ENCODE measurements around the gene AEN. TPM values are rescaled to one million over a fixed set of nuclear protein-coding genes. Genes with fewer than 3 reads are reported as not detected.
"Not testable (repeated sequence)": the region's sequence is repeated elsewhere in the genome, so short reads cannot be mapped to it uniquely, and the experiment has no call there.

AEN gene
- total RNA-seq, 1 donor from 2014 or later, result 54.3 TPM

DNA sequence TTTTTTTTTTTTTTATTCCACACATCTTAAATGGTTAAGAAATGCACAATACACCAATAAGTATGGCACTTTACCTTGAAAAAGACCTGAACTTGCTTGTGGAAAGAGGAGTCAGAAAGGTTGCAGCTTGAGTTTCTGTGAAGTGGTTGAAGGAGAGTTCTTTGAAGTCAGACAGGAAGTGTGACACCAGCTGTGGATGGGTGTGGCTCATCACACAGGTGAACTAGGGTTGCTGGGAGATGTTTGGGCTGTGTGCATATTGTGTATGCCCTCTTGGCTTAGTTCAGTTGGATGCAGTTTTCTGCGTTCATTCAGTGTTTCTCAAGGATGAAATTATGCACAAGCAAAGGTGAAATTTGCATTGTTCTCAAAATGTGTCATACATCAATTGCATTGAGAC, 6.3 kb downstream of the AEN start:
- no peaks in the 10 kb centered on the region for H3K27me3 Mint-ChIP-seq (ENCODE audit: low read depth)
- H3K4me3 Mint-ChIP-seq (ENCODE audit: low read depth), result peak overlapping the region; percentile 51
- intact Hi-C loops (cut with micrococcal nuclease), result loop anchor here (10.0 kb wide), 2 partner anchors 387 to 707 kb away; partner anchors contain the start of gene POLG
- peaks cover 91% of the 10 kb centered on the region for H3K36me3 Mint-ChIP-seq (ENCODE audit: low read depth)
- peaks cover 74% of the 10 kb centered on the region for H3K4me1 Mint-ChIP-seq (ENCODE audit: low read depth)
- peak; percentile 66 for DNase-seq (ENCODE audit: low spot score)
- H3K9me3 Mint-ChIP-seq, result no peaks in the 10 kb centered on the region
- peak overlapping the region; percentile 54 for H3K27ac Mint-ChIP-seq

DNA sequence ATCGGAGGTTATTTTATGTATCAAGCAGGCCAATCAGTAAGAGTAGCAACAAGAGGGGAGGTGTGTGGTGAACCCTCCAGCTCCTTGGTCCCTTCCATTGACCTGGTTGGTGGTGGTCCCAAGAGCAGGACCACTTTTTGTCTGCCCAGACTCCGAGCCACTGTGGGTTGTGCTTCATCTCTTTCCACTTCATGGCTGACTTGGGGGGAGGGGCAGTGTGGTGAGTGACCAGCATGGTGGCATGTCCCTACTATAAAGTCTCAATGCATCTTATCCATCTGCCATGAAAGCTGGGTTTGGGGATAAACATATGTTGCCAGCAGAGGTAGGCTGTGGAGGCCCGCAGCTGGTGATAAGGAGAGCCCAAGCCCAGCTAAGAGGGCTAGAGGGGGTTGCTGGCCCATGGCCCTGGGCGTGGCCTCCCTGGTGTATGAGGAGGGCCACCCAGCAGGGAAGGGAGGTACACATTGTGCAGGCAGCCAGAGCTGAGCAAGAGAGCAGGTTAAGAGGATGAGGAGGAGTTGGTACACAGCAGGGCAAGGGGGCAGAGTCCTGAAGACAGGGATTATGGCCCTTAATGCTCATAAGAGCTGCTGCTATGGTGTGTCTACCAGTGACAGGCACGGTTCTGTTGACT, 7.0 kb downstream of the AEN start:
- no peak for DNase-seq (ENCODE audit: low spot score)
- Mint-ChIP-seq H3K4me1 (ENCODE audit: low read depth) (peaks cover 70% of the 10 kb centered on the region), H3K4me3 (ENCODE audit: low read depth) (no peak overlapping the region), H3K27me3 (ENCODE audit: low read depth) (no peaks in the 10 kb centered on the region), H3K27ac (peak overlapping the region; percentile 54), H3K9me3 (no peaks in the 10 kb centered on the region), H3K36me3 (ENCODE audit: low read depth) (peaks cover 90% of the 10 kb centered on the region)
- intact Hi-C loops (cut with micrococcal nuclease), result loop anchor here (10.0 kb wide), 2 partner anchors 387 to 707 kb away; partner anchors contain the start of gene POLG

DNA sequence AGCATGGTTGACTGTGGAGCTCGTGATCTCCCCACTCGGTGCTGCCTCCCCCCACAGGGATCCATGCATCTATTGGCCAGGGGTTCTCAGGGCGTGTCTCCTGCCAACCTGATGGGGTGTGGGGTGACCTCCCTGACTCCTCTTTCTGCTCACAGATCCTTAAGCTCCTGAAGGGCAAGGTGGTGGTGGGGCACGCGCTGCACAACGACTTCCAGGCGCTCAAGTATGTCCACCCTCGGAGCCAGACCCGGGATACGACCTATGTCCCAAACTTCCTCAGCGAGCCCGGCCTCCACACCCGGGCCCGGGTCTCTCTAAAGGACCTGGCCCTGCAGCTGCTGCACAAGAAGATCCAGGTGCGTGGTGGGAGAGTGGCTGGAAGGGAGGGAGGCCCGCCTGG, 7.9 kb downstream of the AEN start:
- Mint-ChIP-seq H3K27me3 (ENCODE audit: low read depth) (no peaks in the 10 kb centered on the region), H3K36me3 (ENCODE audit: low read depth) (peaks cover 89% of the 10 kb centered on the region), H3K4me3 (ENCODE audit: low read depth) (no peak overlapping the region), H3K9me3 (no peaks in the 10 kb centered on the region), H3K4me1 (ENCODE audit: low read depth) (peaks cover 64% of the 10 kb centered on the region), H3K27ac (no peak overlapping the region)
- intact Hi-C loops (cut with micrococcal nuclease), result loop anchor here (10.0 kb wide), 2 partner anchors 386 to 706 kb away; partner anchors contain the start of gene POLG
- DNase-seq (ENCODE audit: low spot score), result no peak

DNA sequence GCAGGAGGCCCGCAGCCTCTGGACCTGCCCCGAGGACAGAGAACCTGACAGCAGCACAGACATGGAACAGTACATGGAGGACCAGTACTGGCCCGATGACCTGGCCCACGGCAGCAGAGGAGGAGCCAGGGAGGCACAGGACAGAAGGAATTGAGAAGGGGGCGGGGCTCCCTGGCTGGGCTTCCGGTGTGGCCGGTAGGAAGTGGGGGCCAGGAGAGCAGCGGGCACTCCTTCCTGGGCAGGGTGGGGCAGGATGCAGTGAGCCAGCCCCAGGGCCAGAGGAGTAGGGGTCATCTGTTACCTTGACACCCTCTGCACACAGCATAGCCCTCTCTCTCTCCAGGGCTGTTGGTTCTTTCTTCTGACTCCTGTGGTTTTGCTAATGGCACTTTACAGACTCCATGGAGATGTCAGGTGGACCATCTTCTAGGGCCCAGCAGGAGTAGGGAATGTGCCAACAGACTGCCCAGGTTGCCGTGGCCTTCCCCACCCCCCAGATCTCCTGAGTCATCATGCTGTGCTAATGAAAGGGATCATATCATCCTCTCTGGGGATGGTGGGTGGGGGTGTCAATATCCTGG, 9.1 kb downstream of the AEN start:
- no peak for DNase-seq (ENCODE audit: low spot score)
- Mint-ChIP-seq H3K9me3 (no peaks in the 10 kb centered on the region), H3K4me1 (ENCODE audit: low read depth) (peaks cover 65% of the 10 kb centered on the region), H3K36me3 (ENCODE audit: low read depth) (peaks cover 87% of the 10 kb centered on the region), H3K4me3 (ENCODE audit: low read depth) (no peak overlapping the region), H3K27me3 (ENCODE audit: low read depth) (no peaks in the 10 kb centered on the region), H3K27ac (peak overlapping the region; percentile 64)
- intact Hi-C loops (cut with micrococcal nuclease), result no loop called here

DNA sequence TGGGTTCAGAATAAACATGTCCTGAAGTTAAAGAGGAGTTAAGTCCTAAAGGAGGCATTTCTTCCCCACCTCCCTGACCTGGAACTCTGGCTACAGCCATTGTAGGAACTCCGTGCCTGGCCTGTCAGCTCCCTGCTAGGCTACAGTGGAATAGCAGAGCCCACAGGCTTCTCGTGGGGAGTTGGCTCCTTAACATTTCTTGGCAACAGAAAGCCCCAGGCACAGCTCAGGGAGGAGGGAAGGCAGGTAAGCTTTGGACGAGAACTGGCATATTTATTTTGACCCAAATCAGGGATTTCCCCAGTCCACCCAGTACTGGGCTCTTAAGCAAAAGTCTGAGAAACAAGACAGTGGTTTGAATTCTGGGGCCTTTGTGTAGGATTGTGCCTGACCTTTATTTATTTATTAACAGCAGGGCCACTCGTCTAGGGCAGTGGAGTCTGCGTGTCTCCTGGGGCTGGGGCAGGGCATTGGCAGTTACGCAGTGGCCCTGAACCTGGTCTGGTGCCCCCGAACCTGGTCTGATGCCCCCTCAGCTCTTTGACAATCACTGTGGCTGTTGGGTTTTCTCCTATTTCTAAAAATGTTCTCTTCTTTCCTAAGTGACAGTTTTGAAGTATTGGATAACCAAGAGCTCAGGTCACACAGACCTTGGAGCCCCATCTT, 9.8 kb downstream of the AEN start:
- intact Hi-C loops (cut with micrococcal nuclease), result no loop called here
- DNase-seq (ENCODE audit: low spot score), result no peak
- no peak overlapping the region for H3K4me3 Mint-ChIP-seq (ENCODE audit: low read depth)
- no peaks in the 10 kb centered on the region for H3K9me3 Mint-ChIP-seq
- peaks cover 89% of the 10 kb centered on the region for H3K36me3 Mint-ChIP-seq (ENCODE audit: low read depth)
- H3K27ac Mint-ChIP-seq, result peak overlapping the region; percentile 64
- H3K4me1 Mint-ChIP-seq (ENCODE audit: low read depth), result peaks cover 68% of the 10 kb centered on the region
- H3K27me3 Mint-ChIP-seq (ENCODE audit: low read depth), result no peaks in the 10 kb centered on the region

DNA sequence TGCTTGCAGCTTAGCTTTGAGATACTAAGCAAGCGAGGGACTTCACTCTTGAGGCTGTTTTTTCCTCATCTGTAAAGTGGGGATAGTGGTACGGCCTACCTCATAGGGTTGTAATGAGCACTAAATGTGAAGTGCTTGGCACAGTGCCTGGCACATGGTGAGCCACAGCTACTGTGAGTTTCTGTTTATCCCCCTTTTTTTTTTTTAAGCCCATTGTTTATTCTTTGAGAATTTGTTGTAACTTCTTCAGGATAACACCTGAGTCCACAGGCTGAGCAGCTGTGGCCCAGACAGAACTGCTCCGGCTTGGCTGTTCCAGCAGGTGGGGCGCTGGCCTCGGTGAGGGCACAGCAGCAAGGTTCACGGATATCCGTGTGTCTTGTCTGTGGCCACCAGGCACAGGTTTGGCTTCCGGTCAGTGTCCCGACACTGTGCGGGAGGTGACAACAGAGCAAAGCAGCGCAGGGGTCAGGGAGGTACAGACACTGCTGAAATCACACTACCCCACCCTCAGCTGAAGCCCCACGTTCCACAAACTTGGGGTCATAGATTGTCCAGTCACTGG, 10.4 kb downstream of the AEN start:
- intact Hi-C loops (cut with micrococcal nuclease), result no loop called here
- peaks cover 71% of the 10 kb centered on the region for H3K4me1 Mint-ChIP-seq (ENCODE audit: low read depth)
- no peak overlapping the region for H3K4me3 Mint-ChIP-seq (ENCODE audit: low read depth)
- no peaks in the 10 kb centered on the region for H3K9me3 Mint-ChIP-seq
- H3K36me3 Mint-ChIP-seq (ENCODE audit: low read depth), result peaks cover 90% of the 10 kb centered on the region
- DNase-seq (ENCODE audit: low spot score), result no peak
- H3K27ac Mint-ChIP-seq, result peak overlapping the region; percentile 22
- H3K27me3 Mint-ChIP-seq (ENCODE audit: low read depth), result no peaks in the 10 kb centered on the region

DNA sequence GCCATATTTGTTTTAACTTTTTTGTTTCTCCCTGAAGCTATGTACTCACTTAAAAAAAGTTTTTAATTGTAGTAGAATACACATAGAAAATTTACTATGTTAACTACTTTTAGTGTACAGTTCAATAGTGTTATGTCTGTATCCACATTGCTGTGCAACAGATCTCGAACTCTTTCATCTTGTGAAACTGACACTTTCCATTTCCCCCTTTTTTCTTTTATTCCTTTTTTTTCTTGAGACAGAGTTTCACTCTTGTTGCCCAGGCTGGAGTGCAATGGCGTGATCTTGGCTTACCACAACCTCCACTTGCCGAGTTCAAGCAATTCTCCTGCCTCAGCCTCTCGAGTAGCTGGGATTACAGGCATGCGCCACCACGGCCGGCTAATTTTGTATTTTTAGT, 11.7 kb downstream of the AEN start:
- DNase-seq (ENCODE audit: low spot score); H3K27me3 Mint-ChIP-seq (ENCODE audit: low read depth); intact Hi-C loops (cut with micrococcal nuclease); H3K9me3 Mint-ChIP-seq; H3K4me3 Mint-ChIP-seq (ENCODE audit: low read depth): not testable (repeated sequence)
- Mint-ChIP-seq H3K36me3 (ENCODE audit: low read depth) (peaks cover 86% of the 10 kb centered on the region), H3K27ac (peak overlapping the region; percentile 40), H3K4me1 (ENCODE audit: low read depth) (peaks cover 71% of the 10 kb centered on the region)

DNA sequence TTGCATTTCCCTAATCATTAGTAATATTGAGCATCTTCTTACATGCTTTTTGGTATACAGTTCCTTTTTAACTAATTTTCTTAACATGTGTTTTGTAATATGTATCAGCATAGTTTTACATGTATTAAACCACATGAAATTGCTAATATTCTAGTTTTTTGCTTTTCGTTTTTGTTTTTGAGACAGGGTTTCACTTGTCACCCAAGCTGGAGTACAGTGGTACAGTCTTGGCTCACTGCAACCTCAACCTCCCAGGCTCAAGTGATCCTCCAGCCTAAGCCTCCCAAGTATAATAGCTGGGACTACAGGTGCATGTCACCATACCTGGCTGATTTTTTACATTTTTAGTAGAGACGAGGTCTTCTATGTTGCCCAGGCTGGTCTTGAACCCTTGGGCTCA, 13.3 kb downstream of the AEN start:
- no peak for DNase-seq (ENCODE audit: low spot score)
- intact Hi-C loops (cut with micrococcal nuclease), result no loop called here
- H3K9me3 Mint-ChIP-seq, result no peaks in the 10 kb centered on the region
- no peak overlapping the region for H3K4me3 Mint-ChIP-seq (ENCODE audit: low read depth)
- peaks cover 73% of the 10 kb centered on the region for H3K36me3 Mint-ChIP-seq (ENCODE audit: low read depth)
- H3K27me3 Mint-ChIP-seq (ENCODE audit: low read depth), result no peaks in the 10 kb centered on the region
- peaks cover 71% of the 10 kb centered on the region for H3K4me1 Mint-ChIP-seq (ENCODE audit: low read depth)
- H3K27ac Mint-ChIP-seq, result peak overlapping the region; percentile 52

DNA sequence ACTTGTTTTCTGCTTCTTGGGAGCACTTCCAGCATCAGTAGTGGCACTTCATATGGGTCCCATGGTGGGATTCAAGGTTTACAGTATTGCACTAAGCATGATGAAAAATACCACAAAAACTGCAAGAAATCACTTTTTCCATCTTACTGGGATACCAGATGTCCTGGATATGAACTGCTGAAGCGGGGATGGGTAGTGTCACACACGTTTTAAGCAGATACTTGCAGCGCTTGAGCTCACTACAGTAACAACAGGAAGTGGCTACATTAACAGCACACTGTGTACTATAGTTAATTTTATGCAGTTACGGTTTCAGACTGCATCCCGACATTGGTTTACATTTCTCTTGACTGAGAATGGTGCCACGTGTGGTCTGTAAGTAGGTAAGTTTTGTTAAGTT, 14.2 kb downstream of the AEN start:
- no peaks in the 10 kb centered on the region for H3K9me3 Mint-ChIP-seq
- peak overlapping the region; percentile 69 for H3K4me3 Mint-ChIP-seq (ENCODE audit: low read depth)
- H3K27me3 Mint-ChIP-seq (ENCODE audit: low read depth), result no peaks in the 10 kb centered on the region
- peaks cover 73% of the 10 kb centered on the region for H3K4me1 Mint-ChIP-seq (ENCODE audit: low read depth)
- peaks cover 73% of the 10 kb centered on the region for H3K36me3 Mint-ChIP-seq (ENCODE audit: low read depth)
- peak overlapping the region; percentile 94 for H3K27ac Mint-ChIP-seq
- intact Hi-C loops (cut with micrococcal nuclease), result loop anchor here (1.0 kb wide), 1 partner anchor 11 kb away; no protein-coding TSS in a partner anchor
- DNase-seq (ENCODE audit: low spot score), result no peak

DNA sequence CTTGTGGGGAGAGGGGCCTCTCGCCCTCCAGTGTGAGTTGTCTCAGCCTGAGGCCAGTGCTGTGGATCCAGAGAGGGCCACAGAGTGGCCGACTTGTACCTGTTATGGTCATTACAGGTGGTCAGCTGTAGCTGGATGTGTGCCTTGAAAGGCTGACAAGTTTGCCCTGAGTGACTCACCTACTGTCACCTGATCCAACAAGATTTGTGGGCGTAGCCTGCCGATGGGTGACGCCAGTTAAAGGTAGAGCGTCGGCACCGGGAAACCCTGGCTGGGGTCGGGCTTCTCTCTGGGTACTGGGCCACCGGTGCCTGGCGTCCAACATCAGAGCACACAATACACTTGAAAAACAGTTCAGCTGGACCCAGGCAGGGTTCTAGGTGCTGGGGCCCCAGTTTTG, 14.9 kb downstream of the AEN start:
- Mint-ChIP-seq H3K9me3 (no peaks in the 10 kb centered on the region), H3K4me1 (ENCODE audit: low read depth) (peaks cover 71% of the 10 kb centered on the region), H3K4me3 (ENCODE audit: low read depth) (peak overlapping the region; percentile 69), H3K27ac (peak overlapping the region; percentile 94), H3K27me3 (ENCODE audit: low read depth) (no peaks in the 10 kb centered on the region), H3K36me3 (ENCODE audit: low read depth) (peaks cover 70% of the 10 kb centered on the region)
- peak; percentile 56 for DNase-seq (ENCODE audit: low spot score)
- intact Hi-C loops (cut with micrococcal nuclease), result no loop called here

DNA sequence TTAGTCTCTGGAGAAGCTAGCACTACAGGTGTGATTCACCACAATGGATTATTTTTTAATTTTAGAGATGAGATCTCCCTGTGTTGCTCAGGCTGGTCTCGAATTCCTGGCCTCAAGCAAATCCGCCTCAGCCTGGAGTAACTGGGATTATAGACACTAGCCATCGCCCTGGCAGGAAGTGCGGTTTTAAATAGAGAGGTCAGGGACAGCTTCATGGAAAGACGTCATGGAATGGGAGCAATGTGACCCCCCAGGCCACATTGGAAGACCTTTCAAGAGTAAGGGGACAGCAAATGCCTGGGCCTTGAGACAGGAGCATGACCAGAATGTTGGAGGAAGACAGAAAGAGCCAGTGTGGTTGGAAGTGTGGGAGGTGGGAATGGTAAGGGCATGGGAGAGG, 15.5 kb downstream of the AEN start:
- peaks cover 68% of the 10 kb centered on the region for H3K4me1 Mint-ChIP-seq (ENCODE audit: low read depth)
- peak overlapping the region; percentile 52 for H3K4me3 Mint-ChIP-seq (ENCODE audit: low read depth)
- peaks cover 64% of the 10 kb centered on the region for H3K36me3 Mint-ChIP-seq (ENCODE audit: low read depth)
- H3K27ac Mint-ChIP-seq, result peak overlapping the region; percentile 94
- DNase-seq (ENCODE audit: low spot score), result no peak
- H3K27me3 Mint-ChIP-seq (ENCODE audit: low read depth), result no peaks in the 10 kb centered on the region
- H3K9me3 Mint-ChIP-seq, result no peaks in the 10 kb centered on the region
- intact Hi-C loops (cut with micrococcal nuclease), result no loop called here

DNA sequence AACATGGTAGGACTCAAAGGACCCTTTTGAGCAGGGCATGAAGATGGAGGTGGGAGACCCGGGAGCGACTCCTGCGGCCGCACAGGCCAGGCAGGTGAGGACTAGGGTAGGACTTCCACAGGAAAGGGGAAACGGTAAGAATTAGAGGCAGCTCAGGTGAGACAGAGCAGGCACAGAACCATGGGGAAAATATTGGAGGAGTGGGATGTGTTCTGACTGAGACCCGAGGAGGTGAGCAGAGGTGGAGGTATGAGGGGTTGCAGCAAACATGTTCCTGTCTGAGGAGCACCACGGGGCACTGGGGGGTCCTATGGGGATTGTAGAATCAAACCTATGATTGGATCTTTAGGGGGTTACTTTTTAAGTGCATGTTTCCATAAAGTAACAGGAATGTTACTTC, 16.3 kb downstream of the AEN start:
- no peak for DNase-seq (ENCODE audit: low spot score)
- H3K9me3 Mint-ChIP-seq, result no peaks in the 10 kb centered on the region
- H3K36me3 Mint-ChIP-seq (ENCODE audit: low read depth), result peaks cover 63% of the 10 kb centered on the region
- peaks cover 66% of the 10 kb centered on the region for H3K4me1 Mint-ChIP-seq (ENCODE audit: low read depth)
- no peaks in the 10 kb centered on the region for H3K27me3 Mint-ChIP-seq (ENCODE audit: low read depth)
- intact Hi-C loops (cut with micrococcal nuclease), result no loop called here
- peak overlapping the region; percentile 94 for H3K27ac Mint-ChIP-seq
- H3K4me3 Mint-ChIP-seq (ENCODE audit: low read depth), result peak overlapping the region; percentile 40

Data from activated T-helper 2 cell treated with anti-CD3 and anti-CD28 coated beads, Interferon-gamma antibody, Interleukin-2, Interleukin-4, amounts not matched to agents 10 μg/mL and 5 μg/mL and 100 μg/mL, durations not matched to agents 14 hours and 24 hours and 36 hours (primary cell).